ENCODE measurements around the gene SYCP3.

The SYCP3 gene

DNA sequence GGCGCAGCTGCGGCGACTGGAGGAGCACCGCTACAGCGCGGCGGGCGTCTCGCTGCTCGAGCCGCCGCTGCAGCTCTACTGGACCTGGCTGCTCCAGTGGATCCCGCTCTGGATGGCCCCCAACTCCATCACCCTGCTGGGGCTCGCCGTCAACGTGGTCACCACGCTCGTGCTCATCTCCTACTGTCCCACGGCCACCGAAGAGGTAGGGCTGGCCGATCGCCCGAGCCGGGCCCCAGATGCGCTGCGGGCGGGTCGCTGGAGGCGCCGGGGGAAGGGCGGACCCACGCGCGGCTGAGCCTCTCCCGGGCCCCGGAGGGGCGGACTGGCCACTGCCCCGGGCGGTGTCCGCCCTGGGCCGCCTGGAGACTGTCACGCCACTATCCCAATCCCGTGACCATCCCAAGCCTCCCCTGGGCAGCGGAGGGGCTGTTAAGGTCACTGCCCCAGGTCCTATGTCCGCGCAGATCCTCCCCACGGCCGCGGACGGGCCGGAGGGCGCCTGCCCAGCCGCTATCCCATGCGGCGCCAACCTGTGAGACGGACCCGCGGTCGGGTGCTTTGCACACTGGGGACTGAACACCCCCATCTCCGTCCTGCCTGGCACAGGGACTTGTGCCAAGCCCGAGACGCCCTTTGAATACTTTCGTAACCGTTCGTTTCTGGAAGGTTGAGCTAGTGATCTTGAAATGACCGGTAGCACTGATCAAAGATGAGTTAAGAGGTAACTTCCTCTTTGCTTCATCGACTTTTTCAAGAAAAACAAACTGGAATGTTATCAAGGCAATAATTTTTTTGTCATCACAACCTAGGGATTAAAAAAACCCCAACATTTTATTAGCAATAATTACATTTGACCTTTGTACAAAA, 41.1 kb downstream of the SYCP3 start:
- TF ChIP-seq, protein P1, sequence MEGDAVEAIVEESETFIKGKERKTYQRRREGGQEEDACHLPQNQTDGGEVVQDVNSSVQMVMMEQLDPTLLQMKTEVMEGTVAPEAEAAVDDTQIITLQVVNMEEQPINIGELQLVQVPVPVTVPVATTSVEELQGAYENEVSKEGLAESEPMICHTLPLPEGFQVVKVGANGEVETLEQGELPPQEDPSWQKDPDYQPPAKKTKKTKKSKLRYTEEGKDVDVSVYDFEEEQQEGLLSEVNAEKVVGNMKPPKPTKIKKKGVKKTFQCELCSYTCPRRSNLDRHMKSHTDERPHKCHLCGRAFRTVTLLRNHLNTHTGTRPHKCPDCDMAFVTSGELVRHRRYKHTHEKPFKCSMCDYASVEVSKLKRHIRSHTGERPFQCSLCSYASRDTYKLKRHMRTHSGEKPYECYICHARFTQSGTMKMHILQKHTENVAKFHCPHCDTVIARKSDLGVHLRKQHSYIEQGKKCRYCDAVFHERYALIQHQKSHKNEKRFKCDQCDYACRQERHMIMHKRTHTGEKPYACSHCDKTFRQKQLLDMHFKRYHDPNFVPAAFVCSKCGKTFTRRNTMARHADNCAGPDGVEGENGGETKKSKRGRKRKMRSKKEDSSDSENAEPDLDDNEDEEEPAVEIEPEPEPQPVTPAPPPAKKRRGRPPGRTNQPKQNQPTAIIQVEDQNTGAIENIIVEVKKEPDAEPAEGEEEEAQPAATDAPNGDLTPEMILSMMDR (IDR thresholded peaks at IDR 0.05; ENCODE audit: low read depth, low read length): no peak
- peak; percentile 43 to 47 for DNase-seq (ENCODE audit: low read depth in 2 of 2)
- peak overlapping the region; percentile 73 to 82 for H3K4me3 ChIP-seq (replicated peaks in 1 of 2; ENCODE audit: low read depth in 2 of 2, low read length in 2 of 2)

DNA sequence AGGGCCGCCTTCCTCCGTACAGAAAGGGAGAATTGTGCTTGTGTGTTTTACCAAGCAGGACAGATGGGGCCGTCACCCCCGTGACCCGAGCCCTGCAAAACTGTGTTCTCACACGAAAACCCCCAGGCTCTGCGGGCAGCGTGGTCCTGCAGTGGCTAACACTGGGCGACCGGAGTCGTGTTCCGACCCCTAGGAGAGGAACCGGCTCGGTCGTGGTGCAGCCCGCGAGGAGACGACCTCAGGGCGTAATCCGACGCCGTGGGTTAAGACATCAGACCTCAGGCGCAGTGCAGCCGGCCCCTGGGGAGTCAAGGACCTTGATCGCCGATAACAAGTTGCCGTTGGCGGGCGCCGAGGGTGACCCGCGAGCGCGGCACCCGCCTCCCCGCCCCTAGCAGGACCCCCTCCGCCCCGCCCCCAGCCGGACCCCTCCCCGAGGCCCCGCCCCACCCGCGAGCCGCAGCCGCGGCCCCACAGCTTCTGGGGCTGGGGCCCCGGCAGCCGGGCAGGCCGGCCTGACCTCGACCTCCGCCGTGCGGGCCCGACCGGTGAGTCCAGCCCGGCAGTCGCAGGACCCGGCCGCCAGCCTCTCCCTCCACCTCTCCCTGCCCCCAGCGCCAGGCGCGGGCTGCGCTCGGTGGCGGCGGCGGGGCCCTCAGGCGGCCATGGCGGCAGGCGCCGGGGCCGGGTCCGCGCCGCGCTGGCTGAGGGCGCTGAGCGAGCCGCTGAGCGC, 41.9 kb downstream of the SYCP3 start, which contains the start of gene CHPT1:
CHPT1 (plus strand) TSS at position 444 of the 733 bp plus-strand sequence; CDS start at position 666, 222 bp downstream.
- peak; percentile 27 to 31 for DNase-seq (ENCODE audit: low read depth in 2 of 2)
- H3K4me3 ChIP-seq (replicated peaks in 1 of 2; ENCODE audit: low read depth in 2 of 2, low read length in 2 of 2): peak within 1 kb of the TSS; percentile 73 to 82
- TF ChIP-seq, protein P1 (IDR thresholded peaks at IDR 0.05; ENCODE audit: low read depth, low read length): no peak

DNA sequence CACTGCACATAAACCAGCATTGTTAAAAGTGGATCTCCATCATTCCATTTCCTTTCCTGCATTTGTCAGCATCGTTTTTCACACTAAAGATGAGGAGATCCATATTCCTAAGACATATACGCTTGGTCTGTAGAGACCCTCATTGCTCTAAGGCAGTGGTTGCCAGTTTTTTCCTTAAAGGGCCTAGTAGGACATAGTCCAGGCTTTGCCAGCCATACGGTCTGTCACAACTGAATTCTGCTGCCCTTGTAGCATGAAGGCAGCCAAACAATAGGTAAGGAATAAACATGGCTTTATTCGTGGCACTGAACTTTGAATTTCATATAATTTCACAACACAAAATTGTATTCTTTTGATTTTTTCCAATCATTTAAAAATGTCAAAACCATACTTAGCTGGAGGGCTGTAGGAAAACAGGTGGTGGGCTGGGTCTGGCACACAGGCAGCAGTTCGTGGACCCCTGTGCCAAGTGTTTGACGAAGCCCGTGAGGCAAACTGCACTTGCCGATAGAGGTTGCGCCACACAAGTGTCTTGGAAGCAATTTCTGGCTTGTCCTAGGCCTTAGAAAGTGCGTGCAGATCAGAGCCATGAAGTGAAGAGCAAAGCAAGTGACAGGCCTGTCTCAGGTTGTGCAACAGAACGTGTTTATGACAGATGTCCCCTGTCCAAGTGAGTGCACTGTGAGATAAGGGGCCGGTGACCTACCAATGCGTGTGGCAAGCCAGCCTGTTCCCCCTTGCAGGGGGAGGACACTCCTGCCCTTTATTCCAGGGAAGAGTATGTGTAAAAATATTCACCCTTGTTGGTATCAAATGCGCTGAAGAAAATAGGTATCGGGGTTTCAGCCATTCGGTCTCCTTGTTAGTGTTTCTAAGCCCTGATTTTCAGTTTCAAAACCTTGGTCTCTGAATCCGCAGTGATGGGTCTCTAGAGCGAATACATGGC, 42.7 kb downstream of the SYCP3 start:
- peak; percentile 8 to 25 for DNase-seq (ENCODE audit: low read depth in 2 of 2)
- peak overlapping the region; percentile 73 to 74 for H3K4me3 ChIP-seq (replicated peaks in 1 of 2; ENCODE audit: low read depth in 2 of 2, low read length in 2 of 2)
- TF ChIP-seq, protein P1 (IDR thresholded peaks at IDR 0.05; ENCODE audit: low read depth, low read length): no peak

DNA sequence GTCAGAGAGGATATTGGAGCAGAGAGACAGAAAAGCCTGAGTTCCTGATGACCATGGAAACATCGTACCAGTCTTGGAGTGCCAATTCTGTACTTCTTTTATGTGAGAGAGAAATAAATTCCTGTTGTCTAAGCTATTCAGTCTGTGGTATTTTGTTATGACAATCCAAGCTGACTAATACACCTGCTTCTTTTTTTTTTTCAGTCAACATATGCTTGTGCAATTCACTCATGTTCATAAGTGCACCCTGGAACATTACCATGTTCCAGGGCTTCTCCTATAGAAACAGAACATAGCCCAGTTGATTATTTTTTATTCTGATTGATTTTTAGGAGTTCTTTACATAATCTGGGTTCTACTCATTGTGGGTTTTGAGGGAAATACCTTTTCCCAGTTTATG, 43.6 kb downstream of the SYCP3 start:
- peak in 1 of 2 donors; percentile 47 for DNase-seq (ENCODE audit: low read depth in 2 of 2)
- TF ChIP-seq, protein P1 (IDR thresholded peaks at IDR 0.05; ENCODE audit: low read depth, low read length): no peak
- no peak overlapping the region for H3K4me3 ChIP-seq (replicated peaks in 1 of 2; ENCODE audit: low read depth in 2 of 2, low read length in 2 of 2)

DNA sequence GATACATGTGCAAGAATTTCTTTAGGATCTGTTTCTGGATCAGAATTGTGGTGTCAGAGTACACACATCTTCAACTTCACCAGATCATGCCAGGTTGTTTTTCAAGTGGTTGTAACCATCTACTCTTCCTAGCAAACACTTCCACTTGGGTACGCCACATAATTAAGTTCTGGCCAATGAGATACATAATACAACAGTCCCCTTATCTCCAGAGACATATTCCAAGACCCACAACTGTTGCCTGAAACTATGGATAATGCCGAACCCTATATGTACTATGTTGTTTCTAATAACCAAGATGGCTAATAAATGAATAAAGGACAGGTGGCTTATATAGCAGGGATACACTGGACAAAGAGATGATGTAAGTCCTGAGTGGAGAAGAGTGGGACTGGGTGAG, 44.3 kb downstream of the SYCP3 start:
- no peak for DNase-seq (ENCODE audit: low read depth in 2 of 2)
- TF ChIP-seq, protein P1 (IDR thresholded peaks at IDR 0.05; ENCODE audit: low read depth, low read length): no peak
- H3K4me3 ChIP-seq (replicated peaks in 1 of 2; ENCODE audit: low read depth in 2 of 2, low read length in 2 of 2): no peak overlapping the region

DNA sequence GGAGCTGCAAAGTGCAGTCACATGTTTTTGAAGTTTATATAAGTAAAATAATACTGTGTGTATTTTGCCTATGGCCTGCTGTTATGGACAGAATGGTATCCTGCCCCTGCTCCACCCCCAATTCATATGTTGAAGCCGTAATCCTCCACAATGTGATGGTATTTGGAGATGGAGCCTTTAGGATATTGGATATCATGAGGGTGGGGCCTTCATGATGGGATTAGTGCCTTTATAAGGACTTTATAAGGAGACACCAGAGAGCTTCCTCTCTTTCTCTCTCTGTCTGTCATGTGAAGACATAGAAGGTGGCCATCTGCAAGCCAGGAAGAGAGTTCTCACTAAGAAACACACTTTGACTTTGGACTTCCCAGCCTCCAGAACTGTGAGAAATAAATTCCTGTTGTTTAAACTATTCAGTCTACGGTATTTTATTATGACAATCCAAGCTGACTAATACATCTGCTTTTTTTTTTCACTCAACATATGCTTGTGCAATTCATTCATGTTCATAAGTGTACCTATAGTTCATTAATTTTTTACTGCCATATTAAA, 44.9 kb downstream of the SYCP3 start:
- no peak overlapping the region for H3K4me3 ChIP-seq (replicated peaks in 1 of 2; ENCODE audit: low read depth in 2 of 2, low read length in 2 of 2)
- TF ChIP-seq, protein P1 (IDR thresholded peaks at IDR 0.05; ENCODE audit: low read depth, low read length): no peak
- peak in 1 of 2 donors; percentile 11 for DNase-seq (ENCODE audit: low read depth in 2 of 2)
